Uterus (tissue), 4 donors: ENCODE measurements around the gene NCOA3. TPM values are rescaled to one million over a fixed set of nuclear protein-coding genes. Genes with fewer than 3 reads are reported as not detected.

Experiments used
- DNase-seq, 2 donors: peaks; one replicate each; pipeline ENCODE4 v3.0.0-alpha.2; 2019 to 2020
- H3K27ac ChIP-seq, 2 donors: fragments of 200-600 bp; sonication (generic); 1 replicate in 1 of 2; 2 replicates in 1 of 2; pipeline ENCODE4 v1.5.1; 2016 to 2018
- H3K27me3 ChIP-seq, 2 donors: fragments of 200-600 bp; sonication (generic); one replicate each; pipeline ENCODE4 v1.5.1; 2018 to 2019; ENCODE audit warnings: control low read depth in 1 of 2
- H3K36me3 ChIP-seq, 2 donors: fragments of 200-600 bp; sonication (generic); one replicate each; pipeline ENCODE4 v1.5.1; 2019; ENCODE audit warnings: control low read depth in 1 of 2
- H3K4me1 ChIP-seq, 2 donors: fragments of 200-600 bp; sonication (generic); one replicate each; pipeline ENCODE4 v1.5.1; 2018 to 2019; ENCODE audit warnings: control low read depth in 1 of 2
- H3K4me3 ChIP-seq, 2 donors: fragments of 200-600 bp; sonication (generic); 1 replicate in 1 of 2; 2 replicates in 1 of 2; pipeline ENCODE4 v1.5.1; 2018 to 2019; ENCODE audit warnings: mild to moderate bottlenecking in 1 of 2
- H3K9me3 ChIP-seq, 2 donors: fragments of 200-600 bp; sonication (generic); one replicate each; pipeline ENCODE4 v1.5.1; 2019; ENCODE audit warnings: control low read depth in 1 of 2
- POLR2A ChIP-seq, 2 donors: fragments of 450-650 bp; IDR thresholded peaks; one replicate each; pipeline ENCODE4 v1.6.1; 2016; ENCODE audit warnings: antibody characterized with exemption in 2 of 2, mild to moderate bottlenecking in 1 of 2, moderate library complexity in 1 of 2
- intact Hi-C: fragments of 100-400 bp; cut with DNase I; formaldehyde crosslinking; loops from one replicate; pipeline ENCODE4 v1.15.1; 2023; ENCODE audit warnings: low total_unique reads
- total RNA-seq, 4 donors: library from RNA; depleted of rRNA in 3 of 4; stranded (reverse); fragments of >200 nt in 3 of 4; gene quantifications; one replicate each; pipeline versions ENCODE4 v1.1.0 to v1.2.4, GENCODE V29; 2014 to 2023
- TF ChIP-seq, protein P1 (sequence below), 4 experiments: fragments of 200-600 bp in 2 of 4; fragments of 450-650 bp in 2 of 4; sonication (generic) in 2 of 4; IDR thresholded peaks; one replicate each; pipeline ENCODE4 v1.5.1; 2016 to 2019; ENCODE audit warnings: antibody characterized with exemption in 4 of 4, mild to moderate bottlenecking in 2 of 4, moderate library complexity in 1 of 4
- donor health status: DM: yes; HTN: yes; CAD: no.

Gene NCOA3
- total RNA-seq, 4 donors from 2014 or later = 27.9 to 59.2 (median 44.2) TPM

GRCh38 chr20:47479506-47479905 is 22.2 kb upstream of the NCOA3 start:
- no peaks in the 10 kb centered on the region for H3K36me3 ChIP-seq
- H3K27me3 ChIP-seq = no peaks in the 10 kb centered on the region
- TF ChIP-seq POLR2A (IDR thresholded peaks at IDR 0.05) = no peak
- TF ChIP-seq, protein P1, sequence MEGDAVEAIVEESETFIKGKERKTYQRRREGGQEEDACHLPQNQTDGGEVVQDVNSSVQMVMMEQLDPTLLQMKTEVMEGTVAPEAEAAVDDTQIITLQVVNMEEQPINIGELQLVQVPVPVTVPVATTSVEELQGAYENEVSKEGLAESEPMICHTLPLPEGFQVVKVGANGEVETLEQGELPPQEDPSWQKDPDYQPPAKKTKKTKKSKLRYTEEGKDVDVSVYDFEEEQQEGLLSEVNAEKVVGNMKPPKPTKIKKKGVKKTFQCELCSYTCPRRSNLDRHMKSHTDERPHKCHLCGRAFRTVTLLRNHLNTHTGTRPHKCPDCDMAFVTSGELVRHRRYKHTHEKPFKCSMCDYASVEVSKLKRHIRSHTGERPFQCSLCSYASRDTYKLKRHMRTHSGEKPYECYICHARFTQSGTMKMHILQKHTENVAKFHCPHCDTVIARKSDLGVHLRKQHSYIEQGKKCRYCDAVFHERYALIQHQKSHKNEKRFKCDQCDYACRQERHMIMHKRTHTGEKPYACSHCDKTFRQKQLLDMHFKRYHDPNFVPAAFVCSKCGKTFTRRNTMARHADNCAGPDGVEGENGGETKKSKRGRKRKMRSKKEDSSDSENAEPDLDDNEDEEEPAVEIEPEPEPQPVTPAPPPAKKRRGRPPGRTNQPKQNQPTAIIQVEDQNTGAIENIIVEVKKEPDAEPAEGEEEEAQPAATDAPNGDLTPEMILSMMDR (IDR thresholded peaks at IDR 0.05) = no peak

GRCh38 chr20:47480239-47480638 is 21.4 kb upstream of the NCOA3 start:
- Histone ChIP-seq H3K9me3 (no peaks in the 10 kb centered on the region), H3K27ac (no peak overlapping the region), H3K4me1 (no peaks in the 10 kb centered on the region), H3K36me3 (no peaks in the 10 kb centered on the region), H3K4me3 (no peak overlapping the region), H3K27me3 (no peaks in the 10 kb centered on the region)
- intact Hi-C loops = no loop called here
- TF ChIP-seq, protein P1 (IDR thresholded peaks at IDR 0.05) = no peak
- no peak for TF ChIP-seq POLR2A (IDR thresholded peaks at IDR 0.05)
- no peak for DNase-seq

More at GRCh38 chr20:47479506-47479905, 22.2 kb upstream of the NCOA3 start:
- Histone ChIP-seq H3K4me1 (no peaks in the 10 kb centered on the region), H3K27ac (no peak overlapping the region), H3K4me3 (no peak overlapping the region), H3K9me3 (no peaks in the 10 kb centered on the region)
- DNase-seq = no peak
- intact Hi-C loops = no loop called here

- Histone ChIP-seq H3K36me3 (no peaks in the 10 kb centered on the region), H3K4me1 (no peaks in the 10 kb centered on the region), H3K27ac (no peak overlapping the region), H3K9me3 (no peaks in the 10 kb centered on the region), H3K27me3 (no peaks in the 10 kb centered on the region), H3K4me3 (no peak overlapping the region)
- no peak for TF ChIP-seq POLR2A (IDR thresholded peaks at IDR 0.05)
- TF ChIP-seq, protein P1 (IDR thresholded peaks at IDR 0.05) = no peak
- no peak for DNase-seq
- intact Hi-C loops = no loop called here
Observed at GRCh38 chr20:47480705-47481104, 21.0 kb upstream of the NCOA3 start.

DNA sequence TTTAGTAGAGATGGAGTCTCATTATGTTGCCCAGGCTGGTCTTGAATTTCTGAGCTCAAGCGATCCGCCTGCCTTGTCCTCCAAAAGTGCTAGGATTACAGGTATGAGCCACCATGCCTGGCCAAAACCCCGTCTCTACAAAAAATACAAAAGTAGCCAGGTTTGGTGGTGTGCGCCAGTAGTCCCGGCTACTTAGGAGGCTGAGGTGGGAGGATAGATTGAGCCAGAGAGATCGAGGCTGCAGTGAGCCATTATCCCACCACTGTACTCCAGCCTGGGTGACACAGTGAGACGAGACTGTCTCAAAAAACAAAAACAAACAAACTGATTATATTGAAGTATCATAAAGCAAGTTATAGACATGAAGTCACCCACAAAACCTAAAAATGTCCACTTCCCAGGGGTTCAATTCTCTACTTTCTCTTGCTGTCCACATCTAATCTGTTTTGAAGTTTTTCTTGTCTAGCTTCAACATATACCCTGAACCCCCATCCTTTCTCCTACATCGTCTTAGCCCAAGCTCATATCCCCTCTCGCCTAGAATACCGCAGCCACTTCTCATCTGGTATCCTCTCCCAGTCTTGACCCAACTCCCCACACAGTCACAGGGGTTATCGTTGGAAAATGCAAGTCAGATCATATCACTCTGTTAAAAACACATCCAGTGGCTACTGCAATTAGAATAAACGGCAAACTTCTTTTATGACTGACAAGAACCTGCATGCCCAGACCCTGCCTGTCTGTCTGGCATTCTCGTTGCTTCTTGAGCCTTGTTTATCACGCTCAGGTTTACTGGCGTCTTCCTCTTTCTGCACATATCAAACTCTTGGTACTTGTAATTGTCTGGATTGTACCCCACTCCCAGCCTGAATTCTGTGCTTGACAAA is 20.1 kb upstream of the NCOA3 start:
- intact Hi-C loops = no loop called here
- no peak for TF ChIP-seq POLR2A (IDR thresholded peaks at IDR 0.05)
- TF ChIP-seq, protein P1 (IDR thresholded peaks at IDR 0.05) = no peak
- Histone ChIP-seq H3K9me3 (no peaks in the 10 kb centered on the region), H3K27me3 (no peaks in the 10 kb centered on the region), H3K36me3 (no peaks in the 10 kb centered on the region), H3K4me1 (no peaks in the 10 kb centered on the region), H3K4me3 (no peak overlapping the region), H3K27ac (no peak overlapping the region)
- no peak for DNase-seq

- Histone ChIP-seq H3K9me3 (no peaks in the 10 kb centered on the region), H3K27me3 (no peaks in the 10 kb centered on the region), H3K4me3 (no peak overlapping the region), H3K36me3 (no peaks in the 10 kb centered on the region), H3K4me1 (no peaks in the 10 kb centered on the region), H3K27ac (no peak overlapping the region)
- intact Hi-C loops = no loop called here
- DNase-seq = no peak
- no peak for TF ChIP-seq POLR2A (IDR thresholded peaks at IDR 0.05)
- TF ChIP-seq, protein P1 (IDR thresholded peaks at IDR 0.05) = no peak
Observed at GRCh38 chr20:47482705-47483104, 19.0 kb upstream of the NCOA3 start.
